Kidney (tissue), 14 donors: ENCODE results near the gene KRT36. TPM values are rescaled to one million over a fixed set of nuclear protein-coding genes. Genes with fewer than 3 reads are reported as not detected.

ENCODE experiments used
- DNase-seq, 5 donors: peaks; one replicate each; pipeline ENCODE4 v3.0.0-alpha.2; 2013 to 2020
- FAIRE-seq: peaks from 2 replicates; lab custom pipeline; 2012; peaks lifted over from hg19 to GRCh38; lab: Jason Lieb, UNC
- H3K27ac ChIP-seq, 2 donors: one replicate each; pipeline ENCODE4 v1.7.0; 2013; ENCODE audit warnings: low read depth in 2 of 2, low read length in 2 of 2, inconsistent platforms in 1 of 2
- H3K27me3 ChIP-seq: one replicate; pipeline ENCODE4 v1.7.1; 2013; ENCODE audit warnings: low read length, inconsistent platforms; ENCODE audit not compliant: control insufficient read depth, insufficient read depth
- H3K36me3 ChIP-seq, 3 donors: one replicate each; pipeline versions ENCODE4 v1.7.0 to v1.7.1; 2013; ENCODE audit warnings: low read length in 3 of 3, control low read depth in 1 of 3, inconsistent platforms in 1 of 3; ENCODE audit not compliant: insufficient read depth in 3 of 3, control insufficient read depth in 2 of 3
- H3K4me1 ChIP-seq, 3 donors: one replicate each; pipeline versions ENCODE4 v1.7.0 to v1.7.1; 2013; ENCODE audit warnings: low read length in 3 of 3, inconsistent platforms in 1 of 3, low read depth in 1 of 3; ENCODE audit not compliant: control insufficient read depth in 2 of 3, insufficient read depth in 2 of 3
- H3K4me3 ChIP-seq, 3 donors: one replicate each; pipeline versions ENCODE4 v1.7.0 to v1.8.1; 2013; ENCODE audit warnings: low read length in 3 of 3, control low read depth in 1 of 3, inconsistent platforms in 1 of 3
- H3K9ac ChIP-seq, 3 donors: one replicate each; pipeline versions ENCODE4 v1.7.0 to v1.7.1; 2013; ENCODE audit warnings: low read length in 3 of 3, control low read depth in 1 of 3, inconsistent platforms in 1 of 3
- H3K9me3 ChIP-seq, 3 donors: one replicate each; pipeline versions ENCODE4 v1.7.0 to v1.7.1; 2013; ENCODE audit warnings: low read length in 3 of 3, control low read depth in 1 of 3, inconsistent platforms in 1 of 3; ENCODE audit not compliant: control insufficient read depth in 2 of 3, insufficient read depth in 1 of 3
- intact Hi-C: fragments of 100-400 bp; cut with DNase I; formaldehyde crosslinking; loops from one replicate; pipeline ENCODE4 v1.11.1; 2022
- polyA plus RNA-seq: library from polyadenylated mRNA; stranded (reverse); fragments of 350-450 nt; fragmentation: Illumina TruSeq; extraction: RNeasy Lipid Tissue Mini Kit (QIAGEN cat#74804); gene quantifications from one replicate; pipeline ENCODE4 v1.2.3, GENCODE V29; 2014; ENCODE audit warnings: low read depth, low replicate concordance; ENCODE audit not compliant: insufficient read depth
- total RNA-seq: library from RNA; stranded (reverse); fragmentation: NEBNext Ultra II Directional; extraction: Animal tissue kit (Norgen Biotek cat#: 25700); gene quantifications from one replicate; pipeline ENCODE4 v1.2.1, GENCODE V29; 2021
- TF ChIP-seq, protein P1 (sequence below): IDR thresholded peaks from 3 replicates; pipeline ENCODE4 v1.5.1; 2012; ENCODE audit warnings: mild to moderate bottlenecking, moderate library complexity, borderline replicate concordance; ENCODE audit not compliant: insufficient read depth; ENCODE audit errors: extremely low read depth
- donor health status: control.
- donor health status: control.
- donor health status: control.
- donor health status: control.
- donor health status: control.
- donor health status: DM: yes; HTN: yes; CAD: no.
- donor health status: Normal renal cell carcinoma (clear cell type).

KRT36 gene
- total and polyA plus RNA-seq, 2 donors from 2014 or later: not detected

DNA sequence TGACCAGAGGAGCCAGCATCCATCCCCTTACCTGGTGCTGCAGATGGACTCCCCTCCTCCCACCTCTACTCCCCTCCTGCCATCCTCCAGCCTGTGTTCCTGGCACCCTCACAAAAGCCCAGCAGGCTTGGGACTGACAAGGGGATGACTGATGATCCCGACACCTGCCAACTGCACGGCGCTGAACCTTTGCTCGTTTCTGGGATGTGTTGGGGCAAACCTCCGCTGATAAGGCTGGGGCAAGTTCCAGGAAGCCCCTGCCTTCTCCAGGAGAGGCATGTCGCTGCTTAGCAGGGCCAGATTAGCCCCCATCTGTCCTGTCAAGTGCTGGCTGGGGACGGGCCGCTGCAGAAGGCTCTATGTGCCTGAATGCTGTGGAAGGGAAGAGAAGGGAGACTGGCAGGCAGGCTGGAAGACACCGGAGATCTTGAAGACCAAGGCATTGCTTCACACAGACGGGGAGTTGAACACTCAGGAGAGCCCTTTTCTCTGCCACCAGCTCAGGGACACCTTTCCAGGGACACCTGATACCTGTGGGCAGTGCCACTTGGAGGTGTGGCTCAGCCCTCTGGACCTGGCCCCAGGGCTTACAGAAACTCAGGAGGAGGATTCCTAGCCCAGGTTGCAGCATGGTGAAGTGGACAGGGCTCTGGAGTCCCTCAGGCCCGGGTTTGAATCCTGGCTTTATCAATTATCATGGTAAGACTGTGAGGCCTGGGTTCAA lies 30.0 kb upstream of the KRT36 start:
- FAIRE-seq: no peak
- H3K36me3 ChIP-seq: peaks cover 0 to 4% (median 0%) of the 10 kb centered on the region in 3 donors
- peaks cover 0 to 3% (median 0%) of the 10 kb centered on the region in 3 donors for H3K4me1 ChIP-seq
- intact Hi-C loops: no loop called here
- no peak overlapping the region for H3K27ac ChIP-seq
- H3K27me3 ChIP-seq: no peaks in the 10 kb centered on the region
- no peak for DNase-seq
- H3K9me3 ChIP-seq: no peaks in the 10 kb centered on the region
- H3K4me3 ChIP-seq: no peak overlapping the region
- TF ChIP-seq, protein P1, sequence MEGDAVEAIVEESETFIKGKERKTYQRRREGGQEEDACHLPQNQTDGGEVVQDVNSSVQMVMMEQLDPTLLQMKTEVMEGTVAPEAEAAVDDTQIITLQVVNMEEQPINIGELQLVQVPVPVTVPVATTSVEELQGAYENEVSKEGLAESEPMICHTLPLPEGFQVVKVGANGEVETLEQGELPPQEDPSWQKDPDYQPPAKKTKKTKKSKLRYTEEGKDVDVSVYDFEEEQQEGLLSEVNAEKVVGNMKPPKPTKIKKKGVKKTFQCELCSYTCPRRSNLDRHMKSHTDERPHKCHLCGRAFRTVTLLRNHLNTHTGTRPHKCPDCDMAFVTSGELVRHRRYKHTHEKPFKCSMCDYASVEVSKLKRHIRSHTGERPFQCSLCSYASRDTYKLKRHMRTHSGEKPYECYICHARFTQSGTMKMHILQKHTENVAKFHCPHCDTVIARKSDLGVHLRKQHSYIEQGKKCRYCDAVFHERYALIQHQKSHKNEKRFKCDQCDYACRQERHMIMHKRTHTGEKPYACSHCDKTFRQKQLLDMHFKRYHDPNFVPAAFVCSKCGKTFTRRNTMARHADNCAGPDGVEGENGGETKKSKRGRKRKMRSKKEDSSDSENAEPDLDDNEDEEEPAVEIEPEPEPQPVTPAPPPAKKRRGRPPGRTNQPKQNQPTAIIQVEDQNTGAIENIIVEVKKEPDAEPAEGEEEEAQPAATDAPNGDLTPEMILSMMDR: no peak
- no peak overlapping the region for H3K9ac ChIP-seq

DNA sequence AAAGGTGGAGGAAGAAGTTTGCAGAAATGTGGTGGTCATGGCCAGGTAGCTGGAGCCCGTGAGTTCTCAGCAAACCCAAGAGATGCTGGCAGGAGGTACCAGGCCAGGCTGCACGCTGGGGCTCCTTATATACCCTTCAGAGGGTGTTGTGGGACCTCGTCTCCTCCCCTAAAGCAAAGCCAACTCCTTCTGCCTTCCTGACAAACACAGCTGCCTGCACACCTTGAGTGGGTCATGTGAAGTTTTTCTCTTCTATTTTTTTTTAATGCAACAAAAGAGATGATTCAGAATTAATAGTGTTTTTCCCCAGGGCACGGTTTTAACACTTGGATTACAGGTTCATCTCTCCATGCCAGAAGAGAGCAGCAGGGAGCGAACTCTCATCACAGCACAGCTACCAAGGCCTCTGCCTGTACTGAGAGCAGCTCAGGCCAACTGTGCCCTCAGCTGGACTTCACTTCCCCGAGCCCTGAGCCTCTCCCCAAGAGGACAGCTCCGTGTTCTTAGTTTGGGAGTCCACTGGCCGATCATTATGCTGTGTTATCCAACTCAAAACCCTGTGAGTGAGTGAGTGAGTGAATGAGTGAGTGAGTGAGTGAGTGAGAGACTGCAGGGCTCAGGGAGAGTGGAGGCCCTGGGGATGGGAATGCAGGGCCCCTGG lies 29.2 kb upstream of the KRT36 start, which contains the start of gene KRT15:
Gene KRT15, minus strand, starts transcription at position 102 of the 661 bp plus-strand sequence. Its CDS starts 63 bp downstream, at position 39.
- no peaks in the 10 kb centered on the region for H3K27me3 ChIP-seq
- DNase-seq: no peak
- H3K4me3 ChIP-seq: no peak within 1 kb of the TSS
- H3K4me1 ChIP-seq: peaks cover 0 to 3% (median 0%) of the 10 kb centered on the region in 3 donors
- no peak within 1 kb of the TSS for H3K9ac ChIP-seq
- FAIRE-seq: no peak
- intact Hi-C loops: no loop called here
- no peak within 1 kb of the TSS for H3K27ac ChIP-seq
- TF ChIP-seq, protein P1: no peak
- H3K36me3 ChIP-seq: peaks cover 0 to 4% (median 0%) of the 10 kb centered on the region in 3 donors
- no peaks in the 10 kb centered on the region for H3K9me3 ChIP-seq

GRCh38 chr17:41518031-41518430 lies 28.3 kb upstream of the KRT36 start:
- FAIRE-seq (no peak), DNase-seq (no peak)
- Histone ChIP-seq H3K4me3 (no peak overlapping the region), H3K9ac (no peak overlapping the region), H3K36me3 (peaks cover 0 to 4% (median 0%) of the 10 kb centered on the region in 3 donors), H3K4me1 (peaks cover 0 to under 1% (median 0%) of the 10 kb centered on the region in 3 donors), H3K9me3 (no peaks in the 10 kb centered on the region), H3K27ac (no peak overlapping the region), H3K27me3 (no peaks in the 10 kb centered on the region)
- TF ChIP-seq, protein P1: no peak
- intact Hi-C loops: no loop called here
